C4-2B (cell line): ENCODE measurements around the gene CHST9.

Experiments
- H3K27ac ChIP-seq: fragments of 450-650 bp; 2 replicates; pipeline ENCODE4 v1.5.1; 2017
- ZFX ChIP-seq: fragments of 450-650 bp; IDR thresholded peaks from 2 replicates; pipeline ENCODE4 v1.6.1; 2017
- TF ChIP-seq, protein P1 (sequence below): fragments of 450-650 bp; conservative IDR thresholded peaks from 2 replicates; pipeline ENCODE4 v1.5.1; 2017; ENCODE audit warnings: mild to moderate bottlenecking

The CHST9 gene

GRCh38 chr18:27214831-27215230 is 29.7 kb upstream of the CHST9 start:
- TF ChIP-seq, protein P1, sequence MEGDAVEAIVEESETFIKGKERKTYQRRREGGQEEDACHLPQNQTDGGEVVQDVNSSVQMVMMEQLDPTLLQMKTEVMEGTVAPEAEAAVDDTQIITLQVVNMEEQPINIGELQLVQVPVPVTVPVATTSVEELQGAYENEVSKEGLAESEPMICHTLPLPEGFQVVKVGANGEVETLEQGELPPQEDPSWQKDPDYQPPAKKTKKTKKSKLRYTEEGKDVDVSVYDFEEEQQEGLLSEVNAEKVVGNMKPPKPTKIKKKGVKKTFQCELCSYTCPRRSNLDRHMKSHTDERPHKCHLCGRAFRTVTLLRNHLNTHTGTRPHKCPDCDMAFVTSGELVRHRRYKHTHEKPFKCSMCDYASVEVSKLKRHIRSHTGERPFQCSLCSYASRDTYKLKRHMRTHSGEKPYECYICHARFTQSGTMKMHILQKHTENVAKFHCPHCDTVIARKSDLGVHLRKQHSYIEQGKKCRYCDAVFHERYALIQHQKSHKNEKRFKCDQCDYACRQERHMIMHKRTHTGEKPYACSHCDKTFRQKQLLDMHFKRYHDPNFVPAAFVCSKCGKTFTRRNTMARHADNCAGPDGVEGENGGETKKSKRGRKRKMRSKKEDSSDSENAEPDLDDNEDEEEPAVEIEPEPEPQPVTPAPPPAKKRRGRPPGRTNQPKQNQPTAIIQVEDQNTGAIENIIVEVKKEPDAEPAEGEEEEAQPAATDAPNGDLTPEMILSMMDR, result no peak
- TF ChIP-seq ZFX, result no peak
- no peak overlapping the region for H3K27ac ChIP-seq

GRCh38 chr18:27213123-27213717 is 28.1 kb upstream of the CHST9 start:
- no peak for TF ChIP-seq ZFX
- TF ChIP-seq, protein P1, result no peak
- no peak overlapping the region for H3K27ac ChIP-seq

- TF ChIP-seq, protein P1, result no peak
- TF ChIP-seq ZFX, result no peak
Observed at GRCh38 chr18:27211569-27211968, 26.5 kb upstream of the CHST9 start.

DNA sequence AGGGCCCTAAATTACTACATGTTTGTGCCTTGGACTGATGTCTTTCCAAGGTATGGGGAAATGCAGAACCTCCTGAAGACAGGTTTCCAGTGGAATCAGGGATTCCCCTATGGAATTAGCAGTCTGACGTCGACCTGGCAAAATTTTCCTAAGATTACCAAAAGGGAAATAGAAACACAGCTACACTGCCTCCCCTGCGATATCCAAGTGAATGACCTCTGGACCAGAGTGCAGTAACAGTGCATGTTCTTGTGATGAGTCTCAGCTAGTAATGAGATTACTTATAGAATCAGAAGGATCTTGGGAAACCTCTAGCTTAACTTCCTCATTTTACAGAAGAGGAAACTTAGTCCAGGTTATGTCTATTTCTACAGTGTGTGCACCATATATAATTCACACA is 21.3 kb upstream of the CHST9 start:
- H3K27ac ChIP-seq, result no peak overlapping the region
- TF ChIP-seq, protein P1, result no peak
- TF ChIP-seq ZFX, result no peak

More at GRCh38 chr18:27211569-27211968, 26.5 kb upstream of the CHST9 start:
- H3K27ac ChIP-seq, result no peak overlapping the region

GRCh38 chr18:27202741-27203140 is 17.6 kb upstream of the CHST9 start:
- H3K27ac ChIP-seq, result no peak overlapping the region
- TF ChIP-seq, protein P1, result no peak
- TF ChIP-seq ZFX, result no peak

DNA sequence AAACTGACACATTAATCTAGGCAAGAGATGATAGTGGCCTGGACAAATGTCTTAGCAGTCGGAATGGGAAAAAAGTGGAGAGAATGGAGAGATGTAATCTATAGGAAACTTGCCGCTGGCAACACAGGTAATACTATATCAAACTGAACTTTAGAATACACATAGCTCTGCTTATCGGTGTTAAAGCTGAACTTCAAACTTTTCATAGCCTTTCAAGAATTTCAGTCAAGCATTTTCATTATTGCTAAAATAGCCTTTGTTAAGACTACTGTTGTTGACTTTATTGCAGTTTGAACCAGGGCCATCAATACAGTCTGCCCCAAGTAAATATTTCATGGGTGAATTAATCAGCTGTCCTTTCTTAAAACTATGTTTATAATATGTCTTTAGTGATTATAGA is 12.9 kb upstream of the CHST9 start:
- no peak overlapping the region for H3K27ac ChIP-seq
- no peak for TF ChIP-seq ZFX
- TF ChIP-seq, protein P1, result no peak

DNA sequence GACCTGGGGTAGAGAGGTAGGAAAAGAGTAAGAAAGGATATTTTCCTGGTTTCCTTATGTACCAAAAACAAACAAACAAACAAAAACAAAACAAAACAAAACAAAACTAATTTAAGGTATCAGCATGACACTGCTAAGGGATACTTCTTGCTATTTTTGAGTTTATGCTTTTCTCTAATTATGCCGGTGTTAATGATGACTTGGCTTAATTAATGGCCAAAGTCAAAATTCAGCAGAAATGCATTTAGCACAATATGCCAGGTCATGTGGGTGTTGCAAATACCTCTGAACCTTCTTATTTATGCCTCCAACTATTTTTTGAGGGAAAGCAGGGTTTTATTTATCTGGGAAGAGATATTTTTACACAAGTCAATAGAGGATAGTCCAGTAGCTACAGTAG is 3.2 kb upstream of the CHST9 start:
- TF ChIP-seq, protein P1, result no peak
- no peak for TF ChIP-seq ZFX
- H3K27ac ChIP-seq, result no peak overlapping the region
